HG02759 (cell line): Measurements from ENCODE around the gene GHRH.

ENCODE experiments used
- ATAC-seq: cut with Tn5 transposase; IDR thresholded peaks from one replicate; pipeline ENCODE4 v1.9.1; 2021; ENCODE audit warnings: mild to moderate bottlenecking, moderate library complexity; ENCODE audit not compliant: unreplicated experiment

GHRH gene

DNA sequence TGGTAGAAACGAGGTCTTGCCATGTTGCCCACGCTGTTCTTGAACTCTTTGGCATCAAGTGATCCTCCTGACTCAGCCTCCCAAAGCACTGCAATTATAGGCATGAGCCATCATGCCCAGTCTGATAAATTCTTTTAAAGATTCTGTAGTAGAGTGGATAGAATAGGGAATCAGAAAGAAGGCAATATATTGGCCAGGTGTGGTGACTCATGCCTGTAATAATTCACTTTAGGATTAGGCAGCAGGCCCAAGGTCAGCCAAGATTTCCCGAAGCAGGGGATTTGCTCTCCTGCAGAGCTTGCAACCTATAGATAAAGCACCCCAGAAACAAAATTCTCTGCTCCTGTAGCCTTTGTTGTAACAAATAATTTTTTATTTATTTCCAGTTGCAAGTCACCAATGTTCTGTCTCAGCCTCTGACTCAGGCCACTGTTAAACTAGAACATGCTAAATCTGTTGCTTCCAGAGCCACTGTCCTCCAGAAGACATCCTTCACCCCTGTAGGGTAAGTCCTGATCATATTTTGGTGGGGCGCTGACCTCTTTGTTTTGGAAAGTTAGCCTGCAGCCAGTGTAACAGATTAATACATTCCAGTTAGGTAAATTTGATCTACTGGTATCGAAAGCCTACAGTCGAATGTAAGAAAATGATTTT is 51.8 kb downstream of the GHRH start:
- no peak for ATAC-seq

DNA sequence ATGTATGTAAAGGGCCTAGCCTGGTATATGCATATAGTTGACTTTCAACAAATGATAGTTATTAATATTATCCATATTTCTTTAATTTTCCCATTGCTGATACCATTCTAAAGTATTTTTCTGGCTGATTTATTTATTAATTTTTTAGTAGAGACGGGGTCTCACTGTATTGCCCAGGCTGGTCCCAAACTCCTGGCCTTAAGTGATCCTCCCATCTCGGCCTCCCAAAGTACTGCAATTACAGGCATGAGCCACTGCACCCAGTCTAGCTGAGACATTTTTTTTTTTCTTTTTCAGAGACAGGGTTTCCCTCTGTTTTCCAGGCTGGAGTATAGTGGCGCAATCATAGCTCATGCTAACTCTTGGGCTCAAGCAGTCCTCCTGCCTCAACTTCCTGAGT is 52.4 kb downstream of the GHRH start:
- ATAC-seq: no peak

DNA sequence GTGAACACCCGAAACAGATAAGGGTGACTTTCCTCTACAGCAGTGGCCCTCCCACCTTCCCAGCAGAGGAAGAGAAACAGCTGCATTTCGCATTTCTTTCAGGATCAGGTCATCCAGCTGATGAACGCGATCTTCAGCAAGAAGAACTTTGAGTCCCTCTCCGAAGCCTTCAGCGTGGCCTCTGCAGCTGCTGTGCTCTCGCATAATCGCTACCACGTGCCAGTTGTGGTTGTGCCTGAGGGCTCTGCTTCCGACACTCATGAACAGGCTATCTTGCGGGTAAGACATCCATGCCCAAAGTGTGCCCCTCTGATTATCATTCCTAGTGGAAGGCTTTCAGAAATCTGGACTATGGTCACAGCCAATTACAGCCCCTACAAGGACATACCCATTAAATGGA is 54.4 kb downstream of the GHRH start:
- ATAC-seq: no peak

DNA sequence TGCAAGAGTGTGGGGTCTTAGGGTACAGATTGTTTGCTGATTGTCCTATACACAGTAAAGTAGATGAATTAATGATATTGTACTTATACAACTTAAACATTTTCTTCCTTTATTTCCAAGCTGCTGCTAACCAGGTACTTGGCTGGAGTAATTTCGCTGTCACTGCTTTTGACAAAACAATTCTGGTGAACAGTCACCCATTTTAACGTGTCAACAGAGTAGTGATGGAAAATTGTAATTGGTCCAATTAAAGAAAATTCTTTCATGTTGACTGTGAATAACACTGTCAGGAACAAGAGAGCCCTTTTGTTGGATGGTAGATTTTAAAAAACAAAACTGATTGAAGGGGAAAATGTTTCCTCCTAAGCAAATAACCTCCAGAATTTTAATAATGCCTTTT is 55.8 kb downstream of the GHRH start:
- ATAC-seq: no peak

DNA sequence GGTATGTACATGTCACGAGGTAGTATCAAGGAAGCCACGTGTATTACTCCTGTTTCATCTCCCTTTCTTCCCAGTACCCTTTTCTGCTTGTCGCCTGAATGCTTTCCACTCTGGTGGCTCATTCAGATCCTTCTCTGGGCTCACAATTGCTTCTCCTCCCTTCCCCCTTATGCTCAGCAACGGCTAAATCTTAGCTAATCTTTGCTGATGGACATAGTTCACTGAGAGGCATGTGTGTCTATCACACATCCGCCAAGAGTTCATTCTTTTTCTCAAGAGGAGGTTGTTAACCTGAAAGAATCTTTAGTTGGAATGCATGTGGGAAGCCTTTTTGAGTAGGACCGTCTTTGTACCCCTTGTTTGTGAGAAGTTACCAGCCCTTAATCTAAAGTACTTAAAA is 56.5 kb downstream of the GHRH start:
- no peak for ATAC-seq

DNA sequence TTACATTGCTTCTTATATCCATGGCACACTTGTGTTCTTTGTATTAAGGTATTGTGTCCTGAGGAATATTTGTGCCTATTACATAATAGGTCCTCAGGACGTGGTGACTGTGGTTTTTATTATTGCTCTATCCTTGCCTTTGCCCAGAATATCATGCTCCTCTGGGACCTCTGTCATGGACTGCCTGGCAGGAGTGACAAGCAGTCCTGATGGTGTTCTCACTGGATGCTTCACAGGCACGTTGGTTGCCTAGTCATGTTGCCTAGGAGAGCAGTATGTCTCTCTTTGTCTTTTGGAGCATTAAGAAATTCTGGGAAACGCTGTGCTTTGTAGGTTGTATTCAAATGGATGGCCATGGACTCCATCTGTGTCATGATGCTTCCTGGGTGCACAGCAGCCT is 57.6 kb downstream of the GHRH start:
- no peak for ATAC-seq

DNA sequence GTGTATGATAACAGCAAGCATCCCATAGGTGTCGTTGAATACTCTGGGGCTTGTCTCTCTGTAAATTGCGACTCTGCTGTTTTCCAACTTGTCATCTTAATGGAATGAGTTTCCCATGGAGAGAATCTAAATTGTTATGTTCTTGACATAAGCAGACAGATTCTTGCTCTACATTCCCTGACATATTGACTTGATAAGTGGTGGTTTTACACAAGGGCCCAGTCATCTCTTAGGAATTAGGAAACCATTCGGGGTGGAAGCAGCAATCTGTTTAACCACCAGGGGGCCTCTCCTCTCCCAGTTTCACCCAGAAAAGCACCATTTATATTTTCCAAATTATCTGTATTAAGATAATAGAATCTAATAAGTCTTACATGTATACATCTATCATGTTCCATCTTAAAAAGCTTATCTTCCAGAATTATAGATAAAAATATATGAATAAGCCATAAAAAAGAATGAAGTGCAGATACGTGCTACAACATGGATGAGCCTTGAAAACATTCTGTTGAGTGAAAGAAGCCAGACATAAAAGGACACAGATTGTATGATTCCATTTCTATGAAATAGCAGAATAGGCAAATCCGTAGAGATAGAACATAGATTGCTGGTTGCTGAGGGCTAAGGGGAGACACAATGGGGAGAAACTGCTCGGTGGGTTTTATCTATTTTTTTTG is 59.2 kb downstream of the GHRH start:
- ATAC-seq: no peak

DNA sequence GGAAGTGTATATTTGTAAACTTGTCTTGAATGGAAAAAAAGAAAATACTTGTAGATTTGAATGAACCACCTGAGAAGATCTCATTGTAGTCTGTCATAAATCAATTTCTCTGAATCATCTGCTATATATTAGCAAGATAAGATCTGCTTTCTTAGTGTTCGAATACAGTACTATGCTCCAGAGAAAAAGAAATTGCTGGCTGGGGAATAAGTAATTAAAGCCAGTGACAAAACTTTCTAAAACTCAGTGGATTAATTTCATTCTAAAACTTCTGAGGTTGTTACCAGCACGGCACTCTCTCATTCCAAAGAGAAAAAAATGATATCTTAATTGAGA is 59.8 kb downstream of the GHRH start:
- no peak for ATAC-seq
